Right renal cortex interstitium (tissue), 3 donors: ENCODE measurements around the gene GMPR. TPM values are rescaled to one million over a fixed set of nuclear protein-coding genes. Genes with fewer than 3 reads are reported as not detected.
"Not testable (repeated sequence)": the region's sequence is repeated elsewhere in the genome, so short reads cannot be mapped to it uniquely, and the experiment has no call there.

ENCODE experiments used
- DNase-seq, 3 donors: peaks; one replicate each; pipeline ENCODE4 v3.0.0-alpha.2; 2013; ENCODE audit warnings: low read depth in 3 of 3, low spot score in 2 of 3
- polyA plus RNA-seq, 3 donors: library from polyadenylated mRNA; unstranded; fragments of 120-200 nt; gene quantifications; one replicate each; pipeline ENCODE4 v1.2.1, GENCODE V29; 2013; ENCODE audit not compliant: insufficient read length in 3 of 3

The GMPR gene
- polyA plus RNA-seq, 3 donors: 11.9 to 14.9 (median 12.8) TPM

DNA sequence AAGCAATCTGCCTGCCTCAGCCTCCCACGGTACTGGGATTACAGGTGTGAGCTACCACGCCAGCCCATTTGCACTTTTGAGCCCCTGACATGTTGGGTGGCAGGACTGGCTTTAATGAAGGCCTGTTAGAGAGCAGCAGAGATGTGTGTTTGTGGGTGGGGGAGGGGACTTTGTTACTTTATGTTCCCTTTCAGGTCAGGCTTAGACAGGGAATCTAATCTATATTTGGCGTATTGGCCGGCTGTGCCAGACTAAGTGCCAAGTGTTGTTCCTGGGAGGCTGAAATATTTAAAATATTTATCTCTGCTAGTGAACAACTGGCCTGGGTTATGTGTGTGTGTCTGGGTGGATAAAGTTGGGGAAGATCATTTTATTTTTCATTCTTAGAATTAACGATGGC lies 6.1 kb downstream of the GMPR start:
- DNase-seq: no peak

- no peak for DNase-seq
Observed at GRCh38 chr6:16244869-16245451, 6.6 kb downstream of the GMPR start.

- DNase-seq: no peak
Observed at GRCh38 chr6:16248271-16248853, 10.0 kb downstream of the GMPR start.

GRCh38 chr6:16249971-16250370 lies 11.6 kb downstream of the GMPR start:
- no peak for DNase-seq

DNA sequence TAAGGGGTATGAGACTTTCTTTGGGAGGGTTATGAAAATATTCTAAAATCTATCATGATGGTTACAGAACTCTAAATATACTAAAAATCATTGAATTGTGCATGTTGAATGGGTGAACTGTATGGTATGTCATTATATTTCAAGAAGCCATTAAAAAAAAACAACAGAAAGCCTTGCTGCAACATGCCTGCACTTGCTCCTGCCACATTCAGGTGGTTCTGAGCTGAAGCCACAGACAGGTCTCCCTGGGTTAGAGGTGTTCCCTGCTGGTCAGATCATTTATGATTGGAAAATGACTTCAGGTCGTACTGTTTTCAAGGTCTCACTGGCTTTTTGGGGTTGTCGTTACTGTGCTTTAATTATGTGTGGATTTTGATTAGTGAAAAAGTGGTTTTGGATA lies 13.3 kb downstream of the GMPR start:
- no peak for DNase-seq

DNA sequence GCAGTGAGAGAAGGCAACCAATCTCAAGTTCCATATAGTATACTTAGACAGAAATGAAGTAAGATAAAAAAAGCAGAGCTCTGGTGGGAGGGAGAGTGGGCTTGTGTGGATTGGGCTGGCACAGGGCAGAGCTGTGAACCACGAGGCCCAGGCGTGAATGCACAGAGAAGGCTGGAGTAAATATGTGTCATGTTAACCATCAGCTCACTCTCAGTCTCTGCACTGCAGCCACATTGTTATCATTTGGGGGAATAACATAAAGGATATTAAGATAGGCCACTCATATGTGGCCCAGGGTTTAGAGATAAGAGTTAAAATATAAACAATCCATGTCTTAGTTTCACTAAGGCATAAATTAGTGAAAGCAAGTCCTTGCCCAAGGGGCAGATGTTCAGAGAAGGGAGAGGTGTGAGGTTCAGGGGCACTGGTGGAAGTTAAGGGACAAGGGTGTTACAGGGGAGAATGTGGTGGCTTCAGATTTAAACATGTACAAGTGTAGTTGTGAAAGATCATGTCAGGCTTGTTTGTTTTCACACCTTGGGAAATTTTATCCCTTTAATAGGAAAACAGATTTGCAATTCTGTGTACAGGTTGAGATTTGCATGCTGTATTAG lies 14.4 kb downstream of the GMPR start:
- DNase-seq: no peak

DNA sequence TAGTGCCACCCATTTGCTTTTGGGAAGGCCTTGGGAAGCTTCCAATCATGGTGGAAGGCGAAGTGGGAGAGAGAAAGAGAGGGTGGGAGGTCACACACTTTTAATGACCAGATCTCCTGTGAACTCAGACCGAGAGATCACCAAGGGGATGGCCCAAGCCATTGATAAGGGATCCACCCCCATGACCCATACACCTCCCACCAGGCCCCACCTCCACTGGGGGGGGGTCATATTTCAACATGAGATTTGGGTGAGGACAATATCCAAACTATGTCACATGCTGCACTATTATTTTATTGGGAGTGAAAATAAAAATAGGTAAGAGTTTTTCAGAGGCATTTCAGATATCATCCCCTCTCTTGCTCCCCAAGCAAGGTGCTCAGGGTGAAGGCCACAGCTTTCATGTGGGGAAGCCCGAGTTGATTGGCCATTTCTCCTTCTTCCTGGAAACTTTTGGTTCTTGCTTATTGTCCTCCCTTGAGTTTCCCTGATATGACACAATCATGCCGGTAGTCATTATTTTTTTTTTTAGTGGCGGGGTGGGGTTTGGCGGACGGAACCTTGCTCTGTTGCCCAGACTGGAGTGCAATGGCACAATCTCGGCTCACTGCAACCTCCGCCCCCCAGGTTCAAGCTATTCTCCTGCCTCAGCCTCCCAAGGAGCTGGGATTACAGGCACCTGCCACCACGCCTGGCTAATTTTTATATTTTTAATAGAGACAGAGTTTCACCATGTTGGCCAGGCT lies 15.2 kb downstream of the GMPR start:
- no peak for DNase-seq

DNA sequence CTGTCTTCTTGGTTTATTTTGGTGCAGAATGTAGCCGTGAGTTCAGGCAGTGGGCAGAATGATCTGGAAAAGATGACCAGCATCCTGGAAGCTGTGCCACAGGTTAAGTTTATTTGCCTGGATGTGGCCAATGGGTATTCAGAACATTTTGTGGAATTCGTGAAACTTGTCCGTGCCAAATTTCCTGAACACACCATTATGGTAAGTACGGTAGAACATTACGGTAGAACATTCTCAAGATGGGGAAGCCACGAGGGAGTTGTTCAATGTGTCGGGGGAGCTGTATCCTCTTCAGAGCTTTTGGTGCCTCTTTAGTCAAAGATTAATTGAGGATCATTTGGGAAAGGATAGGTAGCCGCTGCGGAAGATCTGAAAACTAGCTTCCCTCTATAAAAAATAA lies 16.1 kb downstream of the GMPR start:
- no peak for DNase-seq

DNA sequence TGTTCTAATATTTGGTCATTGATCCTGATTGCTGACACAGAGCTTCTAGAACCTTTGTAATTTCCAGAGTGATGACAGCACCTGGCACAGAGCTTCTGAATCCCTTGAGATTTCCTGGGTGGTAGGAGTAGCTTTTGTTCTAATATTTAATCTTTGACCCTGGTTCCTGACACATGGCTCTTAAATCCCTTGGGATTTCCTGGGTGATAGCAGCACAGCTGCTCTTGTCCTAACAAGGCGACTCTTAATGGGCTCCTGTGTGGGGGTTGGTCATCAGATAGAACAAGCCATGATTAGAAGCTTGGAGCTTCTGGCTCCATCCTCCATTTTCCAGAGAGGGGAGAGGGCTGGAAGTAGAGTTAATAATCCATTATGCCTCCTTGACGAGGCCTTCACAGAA lies 18.4 kb downstream of the GMPR start:
- no peak for DNase-seq

GRCh38 chr6:16257999-16258708 lies 19.8 kb downstream of the GMPR start:
- no peak for DNase-seq

DNA sequence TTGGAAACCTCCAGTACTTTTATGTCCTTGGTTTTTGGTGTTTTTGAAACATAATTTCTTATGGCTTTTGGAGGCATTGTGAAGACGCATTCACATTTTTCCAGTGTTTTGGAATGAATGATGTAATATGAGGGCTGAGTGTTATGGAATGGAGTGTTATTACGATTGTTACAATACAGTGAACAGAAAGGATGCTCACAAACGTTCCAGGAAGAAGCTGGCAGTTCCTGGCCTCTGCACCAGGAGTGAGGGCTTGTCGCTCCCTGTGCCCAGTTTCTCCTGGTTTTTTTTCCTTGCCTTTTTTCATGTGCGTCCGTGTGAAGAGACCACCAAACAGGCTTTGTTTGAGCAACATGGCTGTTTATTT lies 20.3 kb downstream of the GMPR start:
- no peak for DNase-seq

DNA sequence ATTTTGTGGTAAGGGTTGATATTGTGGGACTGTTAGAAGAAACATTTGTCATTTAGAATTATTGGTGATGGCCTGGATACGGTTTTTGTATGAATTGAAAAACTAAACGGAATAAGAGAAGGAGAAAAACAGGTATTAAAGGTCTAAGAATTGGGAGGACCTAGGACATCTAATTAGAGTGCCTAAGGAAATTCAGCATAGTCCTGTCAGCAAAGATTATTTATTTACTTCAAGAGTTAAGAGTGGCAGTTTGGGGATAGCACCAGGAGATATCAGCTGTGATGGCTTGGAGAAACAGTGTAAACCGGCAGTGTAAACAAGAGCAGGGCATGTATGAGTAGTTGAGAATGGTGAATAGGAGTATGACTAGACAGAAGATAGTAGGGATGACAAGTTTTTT lies 21.2 kb downstream of the GMPR start:
- not testable (repeated sequence) for DNase-seq

- not testable (repeated sequence) for DNase-seq
Observed at GRCh38 chr6:16260602-16261001, 22.2 kb downstream of the GMPR start.

DNA sequence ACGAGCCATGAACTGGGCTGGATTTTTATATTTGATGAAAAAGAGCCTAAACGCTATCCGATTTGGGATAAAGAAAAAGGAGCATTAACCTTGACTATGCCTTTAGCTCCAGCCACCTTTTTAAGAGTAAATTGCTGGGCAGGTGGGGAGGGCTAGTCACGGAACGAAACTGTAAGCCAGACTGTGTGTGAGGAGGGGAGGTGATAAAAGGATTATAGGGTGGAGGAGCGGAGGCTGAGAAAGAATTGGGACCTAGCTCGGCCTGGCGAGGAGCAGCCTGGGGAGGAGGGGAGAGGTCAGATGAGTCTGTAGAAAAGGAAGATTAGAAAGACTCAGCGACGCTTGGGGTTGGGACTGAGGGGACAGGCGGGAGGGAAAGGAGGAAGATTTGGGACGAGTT lies 24.4 kb downstream of the GMPR start:
- not testable (repeated sequence) for DNase-seq

- not testable (repeated sequence) for DNase-seq
Observed at GRCh38 chr6:16263464-16264099, 25.2 kb downstream of the GMPR start.

DNA sequence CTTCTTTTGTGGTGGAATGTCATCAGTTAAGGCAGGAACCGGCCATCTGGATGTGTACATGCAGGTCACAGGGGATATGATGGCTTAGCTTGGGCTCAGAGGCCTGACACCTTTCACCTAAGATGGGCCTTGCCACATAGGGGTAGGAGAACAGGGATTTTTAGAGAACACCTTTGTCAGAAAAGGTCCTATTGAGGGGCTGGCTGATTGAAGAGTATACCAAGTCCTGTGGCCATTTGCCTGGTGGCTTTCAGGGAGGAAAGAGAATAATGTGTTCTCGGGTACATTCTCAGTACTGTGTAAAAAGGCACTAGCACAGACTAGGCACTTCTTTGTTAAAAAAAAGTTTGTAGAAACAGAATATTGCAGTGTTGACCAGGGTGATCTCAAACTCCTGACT lies 26.4 kb downstream of the GMPR start:
- no peak for DNase-seq

DNA sequence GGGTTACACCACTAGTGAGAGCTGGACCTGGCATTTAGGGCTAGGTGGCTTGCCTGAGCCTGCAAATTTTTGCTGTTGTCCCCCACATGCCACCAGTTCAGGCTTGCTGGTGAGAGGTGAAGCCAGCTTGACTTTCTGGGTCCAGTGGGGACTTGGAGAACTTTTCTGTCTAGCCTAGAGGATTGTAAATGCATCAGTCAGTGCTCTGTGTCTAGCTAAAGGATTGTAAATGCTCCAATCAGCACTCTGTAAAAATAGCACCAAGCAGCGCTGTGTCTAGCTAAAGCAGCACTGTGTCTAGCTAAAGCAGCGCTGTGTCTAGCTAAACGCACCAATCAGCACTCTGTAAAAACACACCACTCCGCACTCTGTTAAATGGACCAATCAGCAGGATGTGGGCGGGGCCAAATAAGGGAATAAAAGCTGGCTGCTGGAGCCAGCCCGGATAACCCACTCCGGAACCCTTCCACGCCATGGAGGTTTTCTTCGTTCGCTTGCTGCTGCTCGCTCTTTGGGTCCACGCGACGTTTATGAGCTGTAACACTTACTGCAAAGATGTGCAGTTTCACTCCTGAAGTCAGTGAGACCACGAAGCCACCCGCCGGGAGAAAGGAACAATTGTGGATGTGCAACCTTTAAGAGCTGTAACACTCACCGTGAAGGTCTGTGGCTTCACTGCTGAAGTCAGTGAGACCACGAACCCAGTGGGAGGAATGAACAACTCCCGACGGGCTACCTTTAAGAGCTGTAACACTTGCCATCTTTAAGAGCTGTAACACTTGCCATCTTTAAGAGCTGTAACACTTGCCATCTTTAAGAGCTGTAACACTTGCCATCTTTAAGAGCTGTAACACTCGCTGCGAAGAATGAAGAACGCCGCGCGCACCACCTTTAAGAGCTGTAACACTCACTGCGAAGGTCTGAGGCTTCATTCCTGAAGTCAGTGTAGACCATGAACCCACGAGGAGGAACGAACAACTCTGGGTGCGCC lies 27.3 kb downstream of the GMPR start:
- no peak for DNase-seq

DNA sequence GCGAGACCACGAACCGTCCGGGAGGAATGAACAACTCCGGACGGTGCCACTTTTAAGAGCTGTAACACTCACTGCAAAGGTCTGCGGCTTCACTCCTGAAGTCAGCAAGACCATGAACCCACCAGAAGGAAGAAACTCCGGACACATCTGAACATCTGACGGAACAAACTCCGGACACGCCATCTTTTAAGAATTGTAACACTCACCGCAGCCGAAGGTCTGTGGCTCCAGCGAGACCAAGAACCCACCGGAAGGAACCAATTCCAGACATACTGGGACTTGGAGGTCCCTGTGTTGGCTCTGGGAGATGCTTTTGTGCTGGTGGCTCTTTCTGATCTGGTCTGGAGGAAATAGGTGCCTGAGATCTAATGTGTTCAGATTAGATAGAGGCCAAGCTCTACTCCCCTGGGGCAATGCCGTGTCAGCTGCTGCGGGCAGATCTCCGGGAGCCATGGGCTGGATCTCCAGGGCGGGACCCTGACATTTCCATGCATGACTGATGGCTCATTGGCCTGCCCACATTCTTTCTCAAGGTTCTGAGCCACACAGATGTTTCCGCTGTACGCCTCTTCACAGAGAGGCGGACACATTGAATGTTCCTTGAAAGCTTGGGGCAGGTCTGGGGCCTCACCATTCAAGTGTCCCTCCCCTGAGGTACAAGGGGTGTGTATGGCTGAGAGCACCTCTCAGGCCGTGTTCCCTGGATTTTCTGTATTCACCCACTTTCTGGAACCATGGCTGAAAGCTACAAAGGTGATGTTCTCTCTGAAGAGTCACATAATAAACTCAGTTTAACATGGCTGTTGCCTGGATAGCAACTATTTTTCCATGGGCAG lies 29.3 kb downstream of the GMPR start:
- no peak for DNase-seq
